NCI-H460 (cell line): ENCODE results near the gene AGAP9. TPM values are rescaled to one million over a fixed set of nuclear protein-coding genes. Genes with fewer than 3 reads are reported as not detected.
"Not testable (repeated sequence)": the region's sequence is repeated elsewhere in the genome, so short reads cannot be mapped to it uniquely, and the experiment has no call there.

Source experiments
- DNase-seq: peaks from one replicate; pipeline ENCODE4 v3.0.0-alpha.2; 2016; ENCODE audit warnings: low read depth; ENCODE audit errors: extremely low read depth
- polyA plus RNA-seq: library from polyadenylated mRNA; depleted of rRNA; stranded (reverse); fragments of >200 nt; gene quantifications from 2 replicates; pipeline ENCODE4 v1.2.3, GENCODE V29; 2014; cell fraction: nucleus; rRNA removed
- total RNA-seq: library from RNA; depleted of rRNA; stranded (reverse); fragments of >200 nt; shearing (Covaris generic); gene quantifications from 2 replicates; pipeline ENCODE4 v1.2.3, GENCODE V29; 2014; rRNA removed

Gene AGAP9
- 3.6 and 6.1 TPM in 2 replicates for total RNA-seq
- 31.2 and 43.3 TPM in 2 replicates for polyA plus RNA-seq

- not testable (repeated sequence) for DNase-seq
These were observed at the start of gene AGAP9 for GRCh38 chr10:47523475-47523874. AGAP9 (minus strand) TSS chr10:47523638; CDS start chr10:47523526, 112 bp downstream.

GRCh38 chr10:47571138-47571912 lies 47.9 kb upstream of the AGAP9 start:
- not testable (repeated sequence) for DNase-seq

GRCh38 chr10:47566757-47567156 lies 43.3 kb upstream of the AGAP9 start:
- DNase-seq = not testable (repeated sequence)

- not testable (repeated sequence) for DNase-seq
These were observed 42.8 kb upstream of the AGAP9 start for GRCh38 chr10:47566108-47566699.

- not testable (repeated sequence) for DNase-seq
These were observed 42.1 kb upstream of the AGAP9 start for GRCh38 chr10:47565517-47565920.

- not testable (repeated sequence) for DNase-seq
These were observed 41.5 kb upstream of the AGAP9 start for GRCh38 chr10:47564953-47565352.

GRCh38 chr10:47564318-47564717 lies 40.9 kb upstream of the AGAP9 start:
- DNase-seq = not testable (repeated sequence)

- not testable (repeated sequence) for DNase-seq
These were observed 37.0 kb upstream of the AGAP9 start for GRCh38 chr10:47560452-47560851.

GRCh38 chr10:47559718-47560308 lies 36.4 kb upstream of the AGAP9 start:
- DNase-seq = not testable (repeated sequence)

GRCh38 chr10:47558109-47558508 lies 34.7 kb upstream of the AGAP9 start:
- not testable (repeated sequence) for DNase-seq

GRCh38 chr10:47557616-47558015 lies 34.2 kb upstream of the AGAP9 start:
- DNase-seq = not testable (repeated sequence)

- DNase-seq = not testable (repeated sequence)
These were observed 31.9 kb upstream of the AGAP9 start for GRCh38 chr10:47555334-47555733.

- DNase-seq = not testable (repeated sequence)
These were observed 31.1 kb upstream of the AGAP9 start for GRCh38 chr10:47554552-47554951.

GRCh38 chr10:47553860-47554247 lies 30.4 kb upstream of the AGAP9 start:
- DNase-seq = not testable (repeated sequence)

- peak; percentile 79 for DNase-seq
These were observed 29.9 kb upstream of the AGAP9 start for GRCh38 chr10:47553214-47553859.

GRCh38 chr10:47552719-47553118 lies 29.3 kb upstream of the AGAP9 start:
- DNase-seq = peak; percentile 13

- DNase-seq = not testable (repeated sequence)
These were observed 23.8 kb upstream of the AGAP9 start for GRCh38 chr10:47547286-47547685.

- DNase-seq = not testable (repeated sequence)
These were observed 13.0 kb upstream of the AGAP9 start for GRCh38 chr10:47536430-47536829.

GRCh38 chr10:47502313-47502712 lies 21.1 kb downstream of the AGAP9 start:
- DNase-seq = not testable (repeated sequence)

- DNase-seq = not testable (repeated sequence)
These were observed 29.2 kb downstream of the AGAP9 start for GRCh38 chr10:47494226-47494625.

GRCh38 chr10:47491600-47491999 lies 31.8 kb downstream of the AGAP9 start, which contains the start of gene FAM25G:
FAM25G (minus strand) TSS chr10:47491700; CDS start chr10:47491674, 26 bp downstream.
- not testable (repeated sequence) for DNase-seq
